Measurements from ENCODE around the gene ZC3H10.
"Not testable (repeated sequence)": the region's sequence is repeated elsewhere in the genome, so short reads cannot be mapped to it uniquely, and the experiment has no call there.

ZC3H10 gene

GRCh38 chr12:56117778-56118687, at the start of gene ZC3H10:
ZC3H10 (plus strand) TSS chr12:56118266; CDS start chr12:56120563, 2,297 bp downstream.
- peak; percentile 51 for TF ChIP-seq CTCF (conservative IDR thresholded peaks at IDR 0.05; ENCODE audit: low read length)
- peak within 1 kb of the TSS; percentile 90 for H3K4me3 ChIP-seq (ENCODE audit: low read length)
- peak; percentile 99 for DNase-seq (ENCODE audit: low read depth)

- no peak overlapping the region for H3K4me3 ChIP-seq (ENCODE audit: low read length)
- TF ChIP-seq CTCF (conservative IDR thresholded peaks at IDR 0.05; ENCODE audit: low read length) = no peak
- peak; percentile 75 for DNase-seq (ENCODE audit: low read depth)
These were observed 46.4 kb upstream of the ZC3H10 start for GRCh38 chr12:56071648-56072047.

- DNase-seq (ENCODE audit: low read depth) = no peak
- H3K4me3 ChIP-seq (ENCODE audit: low read length) = no peak overlapping the region
- no peak for TF ChIP-seq CTCF (conservative IDR thresholded peaks at IDR 0.05; ENCODE audit: low read length)
These were observed 43.7 kb upstream of the ZC3H10 start for GRCh38 chr12:56074396-56074795.

GRCh38 chr12:56077966-56078365, 40.1 kb upstream of the ZC3H10 start:
- DNase-seq (ENCODE audit: low read depth); H3K4me3 ChIP-seq (ENCODE audit: low read length): not testable (repeated sequence)

- no peak for DNase-seq (ENCODE audit: low read depth)
- no peak for TF ChIP-seq CTCF (conservative IDR thresholded peaks at IDR 0.05; ENCODE audit: low read length)
- 0 out of 2 replicates have a peak overlapping the region, but pooled peaks have one; percentile 15 for H3K4me3 ChIP-seq (ENCODE audit: low read length)
These were observed 39.6 kb upstream of the ZC3H10 start for GRCh38 chr12:56078427-56078826.

GRCh38 chr12:56078931-56079722, 38.9 kb upstream of the ZC3H10 start:
- peak; percentile 76 for TF ChIP-seq CTCF (conservative IDR thresholded peaks at IDR 0.05; ENCODE audit: low read length)
- peak overlapping the region; percentile 60 for H3K4me3 ChIP-seq (ENCODE audit: low read length)
- peak; percentile 79 for DNase-seq (ENCODE audit: low read depth)

GRCh38 chr12:56079723-56080555, 38.1 kb upstream of the ZC3H10 start, which contains the start of gene ERBB3:
ERBB3 (plus strand) TSS chr12:56080165; CDS start chr12:56080301, 136 bp downstream.
- DNase-seq (ENCODE audit: low read depth) = peak; percentile 76
- peak; percentile 14; the same call in 1 of the 2 replicates for TF ChIP-seq CTCF (conservative IDR thresholded peaks at IDR 0.05; ENCODE audit: low read length)
- peak within 1 kb of the TSS; percentile 60 for H3K4me3 ChIP-seq (ENCODE audit: low read length)

Data from AG10803 (cell line).